Esophagus squamous epithelium (tissue), 4 donors: ENCODE data around the gene DIAPH3.

Source experiments
- POLR2A ChIP-seq, 4 donors: fragments of 450-650 bp; IDR thresholded peaks; one replicate each; pipeline ENCODE4 v1.6.1; 2017; ENCODE audit warnings: antibody characterized with exemption in 4 of 4, mild to moderate bottlenecking in 4 of 4, moderate library complexity in 3 of 4
- TF ChIP-seq, protein P1 (sequence below), 6 experiments: fragments of 450-650 bp in 4 of 6; fragments of 200-600 bp in 2 of 6; sonication (generic) in 2 of 6; IDR thresholded peaks; one replicate each; pipeline ENCODE4 v1.5.1; 2016 to 2019; ENCODE audit warnings: antibody characterized with exemption in 6 of 6, mild to moderate bottlenecking in 4 of 6, moderate library complexity in 4 of 6

DNA sequence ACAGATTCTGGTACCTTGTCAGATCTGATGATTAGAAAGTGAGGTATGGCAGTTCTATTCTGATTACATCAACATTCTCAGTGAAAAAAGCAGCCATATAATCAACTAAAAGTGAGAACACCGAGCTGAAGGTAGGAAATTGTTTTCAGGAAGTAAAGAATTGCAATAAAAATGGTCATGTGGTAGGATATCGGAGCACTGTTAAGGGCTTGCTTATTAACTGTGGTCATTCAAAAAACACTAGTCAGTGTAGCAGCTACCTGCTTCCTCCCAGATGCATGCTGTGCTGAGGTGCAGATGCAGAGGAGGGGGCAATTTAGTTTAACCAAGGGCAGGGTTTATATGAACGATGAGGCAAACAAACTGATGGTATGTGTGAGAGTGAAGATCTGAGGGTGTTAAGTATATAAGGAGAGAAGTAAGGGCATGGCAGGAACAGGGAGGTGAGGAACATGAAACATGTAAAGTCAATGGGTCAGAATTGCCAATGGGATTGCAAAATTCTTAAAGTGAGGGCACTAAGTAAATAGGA, 111.9 kb downstream of the DIAPH3 start:
- no peak for TF ChIP-seq POLR2A (IDR thresholded peaks at IDR 0.05)
- TF ChIP-seq, protein P1, sequence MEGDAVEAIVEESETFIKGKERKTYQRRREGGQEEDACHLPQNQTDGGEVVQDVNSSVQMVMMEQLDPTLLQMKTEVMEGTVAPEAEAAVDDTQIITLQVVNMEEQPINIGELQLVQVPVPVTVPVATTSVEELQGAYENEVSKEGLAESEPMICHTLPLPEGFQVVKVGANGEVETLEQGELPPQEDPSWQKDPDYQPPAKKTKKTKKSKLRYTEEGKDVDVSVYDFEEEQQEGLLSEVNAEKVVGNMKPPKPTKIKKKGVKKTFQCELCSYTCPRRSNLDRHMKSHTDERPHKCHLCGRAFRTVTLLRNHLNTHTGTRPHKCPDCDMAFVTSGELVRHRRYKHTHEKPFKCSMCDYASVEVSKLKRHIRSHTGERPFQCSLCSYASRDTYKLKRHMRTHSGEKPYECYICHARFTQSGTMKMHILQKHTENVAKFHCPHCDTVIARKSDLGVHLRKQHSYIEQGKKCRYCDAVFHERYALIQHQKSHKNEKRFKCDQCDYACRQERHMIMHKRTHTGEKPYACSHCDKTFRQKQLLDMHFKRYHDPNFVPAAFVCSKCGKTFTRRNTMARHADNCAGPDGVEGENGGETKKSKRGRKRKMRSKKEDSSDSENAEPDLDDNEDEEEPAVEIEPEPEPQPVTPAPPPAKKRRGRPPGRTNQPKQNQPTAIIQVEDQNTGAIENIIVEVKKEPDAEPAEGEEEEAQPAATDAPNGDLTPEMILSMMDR (IDR thresholded peaks at IDR 0.05): no peak
